Vagina (tissue), 2 donors: ENCODE results near the gene MXRA7.
"Not testable (repeated sequence)": the region's sequence is repeated elsewhere in the genome, so short reads cannot be mapped to it uniquely, and the experiment has no call there.

Experiments used
- CTCF ChIP-seq, 3 experiments: fragments of 450-650 bp in 2 of 3; fragments of 200-600 bp in 1 of 3; sonication (generic) in 1 of 3; IDR thresholded peaks; one replicate each; pipeline ENCODE4 v1.5.1; 2017 to 2019; ENCODE audit warnings: antibody characterized with exemption in 3 of 3, mild to moderate bottlenecking in 2 of 3, moderate library complexity in 2 of 3
- POLR2A ChIP-seq, 2 donors: fragments of 450-650 bp; IDR thresholded peaks; one replicate each; pipeline ENCODE4 v1.6.1; 2017; ENCODE audit warnings: antibody characterized with exemption in 2 of 2, mild to moderate bottlenecking in 2 of 2, moderate library complexity in 2 of 2
- POLR2AphosphoS5 ChIP-seq, 2 donors: sonication (generic); formaldehyde crosslinking; IDR thresholded peaks; one replicate each; pipeline ENCODE4 v1.9.0; 2017; ENCODE audit warnings: antibody characterized with exemption in 2 of 2, mild to moderate bottlenecking in 2 of 2, low read depth in 1 of 2; ENCODE audit not compliant: insufficient read depth in 1 of 2

- not testable (repeated sequence) for TF ChIP-seq CTCF (IDR thresholded peaks at IDR 0.05); POLR2A (IDR thresholded peaks at IDR 0.05); POLR2AphosphoS5 (IDR thresholded peaks at IDR 0.05; ENCODE audit: insufficient read depth in 1 of 2, low read depth in 1 of 2)
These were observed 12.2 kb downstream of the MXRA7 start for GRCh38 chr17:76698466-76698977.
